SU-DHL-6 (cell line): ENCODE data around the gene STEAP4.

Experiments used
- EZH2phosphoT487 ChIP-seq: fragments of 200-600 bp; sonication (generic), shearing (Covaris generic); conservative IDR thresholded peaks from 2 replicates; pipeline ENCODE4 v1.6.1; 2018; ENCODE audit warnings: mild to moderate bottlenecking, antibody characterized with exemption, low read length, moderate library complexity, mixed read lengths
- TF ChIP-seq, protein P1 (sequence below): fragments of 200-600 bp; sonication (generic); IDR thresholded peaks from one replicate; pipeline ENCODE4 v1.5.1; 2017; ENCODE audit warnings: antibody characterized with exemption, mild to moderate bottlenecking, low read length, moderate library complexity; ENCODE audit not compliant: insufficient read depth, poor library complexity, severe bottlenecking

DNA sequence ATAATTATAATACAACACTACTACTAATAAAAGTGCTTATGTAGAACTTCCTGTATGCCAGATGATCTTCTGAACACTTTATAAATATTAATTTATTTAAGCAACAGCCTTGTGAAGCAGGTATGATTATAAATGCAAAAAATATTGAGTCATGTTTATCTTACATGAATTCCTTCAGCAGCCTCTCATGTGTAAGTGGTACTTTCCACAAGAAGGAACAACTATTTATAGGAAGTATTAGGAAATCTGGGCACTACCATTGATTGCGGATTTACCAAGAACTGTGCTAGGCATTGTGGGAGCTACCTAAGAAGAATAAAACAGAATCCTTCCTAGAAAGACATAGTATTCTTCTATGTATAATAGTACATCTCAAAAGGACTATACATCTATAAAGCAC is 10.7 kb upstream of the STEAP4 start:
- TF ChIP-seq, protein P1, sequence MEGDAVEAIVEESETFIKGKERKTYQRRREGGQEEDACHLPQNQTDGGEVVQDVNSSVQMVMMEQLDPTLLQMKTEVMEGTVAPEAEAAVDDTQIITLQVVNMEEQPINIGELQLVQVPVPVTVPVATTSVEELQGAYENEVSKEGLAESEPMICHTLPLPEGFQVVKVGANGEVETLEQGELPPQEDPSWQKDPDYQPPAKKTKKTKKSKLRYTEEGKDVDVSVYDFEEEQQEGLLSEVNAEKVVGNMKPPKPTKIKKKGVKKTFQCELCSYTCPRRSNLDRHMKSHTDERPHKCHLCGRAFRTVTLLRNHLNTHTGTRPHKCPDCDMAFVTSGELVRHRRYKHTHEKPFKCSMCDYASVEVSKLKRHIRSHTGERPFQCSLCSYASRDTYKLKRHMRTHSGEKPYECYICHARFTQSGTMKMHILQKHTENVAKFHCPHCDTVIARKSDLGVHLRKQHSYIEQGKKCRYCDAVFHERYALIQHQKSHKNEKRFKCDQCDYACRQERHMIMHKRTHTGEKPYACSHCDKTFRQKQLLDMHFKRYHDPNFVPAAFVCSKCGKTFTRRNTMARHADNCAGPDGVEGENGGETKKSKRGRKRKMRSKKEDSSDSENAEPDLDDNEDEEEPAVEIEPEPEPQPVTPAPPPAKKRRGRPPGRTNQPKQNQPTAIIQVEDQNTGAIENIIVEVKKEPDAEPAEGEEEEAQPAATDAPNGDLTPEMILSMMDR, result no peak
- no peak for TF ChIP-seq EZH2phosphoT487
